ENCODE results near the gene ADAMTS10. TPM values are rescaled to one million over a fixed set of nuclear protein-coding genes. Genes with fewer than 3 reads are reported as not detected.
A peak's percentile ranks its signal among the peaks of the same experiment; 100 is the strongest.

ADAMTS10 gene
- total and polyA plus RNA-seq, 2 of the 13 experiments (the other 11 are each of a cell fraction or from before 2014, with no cell fraction given), result 0.49 to 1.7 TPM

- TF ChIP-seq ZGPAT (CRISPR knock-in tag; IDR thresholded peaks at IDR 0.05), result peak; percentile 69; the same call in 1 of the 2 replicates
- TF ChIP-seq TGIF2 (CRISPR knock-in tag; IDR thresholded peaks at IDR 0.05), result no peak
- TF ChIP-seq MIER2 (CRISPR knock-in tag; IDR thresholded peaks at IDR 0.05), result no peak
- TF ChIP-seq SAP130 (CRISPR knock-in tag; IDR thresholded peaks at IDR 0.05; ENCODE audit: low read depth), result peak; percentile 64
- TF ChIP-seq ZNF253 (CRISPR knock-in tag; IDR thresholded peaks at IDR 0.05; ENCODE audit: borderline replicate concordance), result no peak
- no peak for TF ChIP-seq REL (CRISPR knock-in tag; conservative IDR thresholded peaks at IDR 0.05)
- TF ChIP-seq ZNF703 (CRISPR knock-in tag; IDR thresholded peaks at IDR 0.05; ENCODE audit: borderline replicate concordance), result no peak
- no peak for TF ChIP-seq HMGXB3 (CRISPR knock-in tag; IDR thresholded peaks at IDR 0.05; ENCODE audit: borderline replicate concordance)
- peak; percentile 62 for TF ChIP-seq HNF4G (IDR thresholded peaks at IDR 0.05; ENCODE audit: borderline replicate concordance, low read depth, low read length)
- TF ChIP-seq HNF4G (CRISPR knock-in tag; IDR thresholded peaks at IDR 0.05; ENCODE audit: borderline replicate concordance, low read depth), result peak; percentile 61; the same call in 1 of the 2 replicates
- TF ChIP-seq PPARG (CRISPR knock-in tag; conservative IDR thresholded peaks at IDR 0.05), result peak; percentile 46; the same call in 1 of the 2 replicates
- TF ChIP-seq MAF1 (CRISPR knock-in tag; IDR thresholded peaks at IDR 0.05; ENCODE audit: borderline replicate concordance), result no peak
- peak; percentile 84 for TF ChIP-seq RXRB (CRISPR knock-in tag; IDR thresholded peaks at IDR 0.05; ENCODE audit: borderline replicate concordance)
- TF ChIP-seq HOMEZ (CRISPR knock-in tag; IDR thresholded peaks at IDR 0.05; ENCODE audit: low read depth), result peak; percentile 40; the same call in 1 of the 2 replicates
- TF ChIP-seq SOX5 (CRISPR knock-in tag; IDR thresholded peaks at IDR 0.05; ENCODE audit: borderline replicate concordance), result peak; percentile 79
- TF ChIP-seq ZKSCAN8 (CRISPR knock-in tag; IDR thresholded peaks at IDR 0.05; ENCODE audit: borderline replicate concordance), result 0 out of 2 replicates have a peak, but pooled peaks have one; percentile 53
- TF ChIP-seq HMG20A (CRISPR knock-in tag; IDR thresholded peaks at IDR 0.05; ENCODE audit: borderline replicate concordance), result peak; percentile 88
- no peak for TF ChIP-seq HNRNPK (IDR thresholded peaks at IDR 0.05; ENCODE audit: low read depth, low read length, poor library complexity, severe bottlenecking)
- TF ChIP-seq KDM1A (CRISPR knock-in tag; IDR thresholded peaks at IDR 0.05), result 0 out of 2 replicates have a peak, but pooled peaks have one; percentile 5
- TF ChIP-seq IKZF5 (CRISPR knock-in tag; IDR thresholded peaks at IDR 0.05), result peak; percentile 80
- no peak for TF ChIP-seq GMEB2 (CRISPR knock-in tag; IDR thresholded peaks at IDR 0.05; ENCODE audit: low read depth)
These were observed 20.9 kb upstream of the ADAMTS10 start (continued) for GRCh38 chr19:8631425-8631819.

Measured in HepG2 (cell line).